Myocyte (in vitro differentiated cells): ENCODE results near the gene PPP1R27. TPM values are rescaled to one million over a fixed set of nuclear protein-coding genes. Genes with fewer than 3 reads are reported as not detected.

Source experiments
- DNase-seq: peaks from one replicate; pipeline ENCODE4 v3.0.0-alpha.2; 2012; ENCODE audit warnings: low read depth
- total RNA-seq: library from RNA; depleted of rRNA; stranded (reverse); fragments of >200 nt; gene quantifications from 2 replicates; pipeline ENCODE4 v1.2.3, GENCODE V29; 2014

PPP1R27 gene
- total RNA-seq, 1 donor from 2014 or later: 12.7 TPM

GRCh38 chr17:81822996-81823819 lies 11.6 kb downstream of the PPP1R27 start:
- no peak for DNase-seq

- no peak for DNase-seq
Measured at GRCh38 chr17:81822312-81822637, 12.6 kb downstream of the PPP1R27 start.

GRCh38 chr17:81821603-81822311 lies 13.1 kb downstream of the PPP1R27 start:
- DNase-seq: peak; percentile 74

- DNase-seq: no peak
Measured at GRCh38 chr17:81821147-81821546, 13.7 kb downstream of the PPP1R27 start.

- no peak for DNase-seq
Measured at GRCh38 chr17:81819708-81820107, 15.1 kb downstream of the PPP1R27 start.

- DNase-seq: no peak
Measured at GRCh38 chr17:81817758-81818147, 17.1 kb downstream of the PPP1R27 start.

GRCh38 chr17:81815646-81815986 lies 19.2 kb downstream of the PPP1R27 start:
- DNase-seq: no peak

- no peak for DNase-seq
Measured at GRCh38 chr17:81814748-81815645, 19.9 kb downstream of the PPP1R27 start.

- no peak for DNase-seq
Measured at GRCh38 chr17:81813861-81814683, 20.8 kb downstream of the PPP1R27 start.

- no peak for DNase-seq
Measured at GRCh38 chr17:81813371-81813684, 21.5 kb downstream of the PPP1R27 start.

GRCh38 chr17:81812571-81813370 lies 22.1 kb downstream of the PPP1R27 start:
- no peak for DNase-seq

GRCh38 chr17:81811705-81812570 lies 22.9 kb downstream of the PPP1R27 start:
- no peak for DNase-seq

GRCh38 chr17:81810892-81811704 lies 23.8 kb downstream of the PPP1R27 start:
- DNase-seq: no peak

GRCh38 chr17:81810476-81810875 lies 24.4 kb downstream of the PPP1R27 start:
- DNase-seq: no peak

GRCh38 chr17:81809556-81809998 lies 25.3 kb downstream of the PPP1R27 start:
- no peak for DNase-seq

GRCh38 chr17:81808778-81809555 lies 25.9 kb downstream of the PPP1R27 start:
- no peak for DNase-seq

- no peak for DNase-seq
Measured at GRCh38 chr17:81807839-81808238, 27.0 kb downstream of the PPP1R27 start.
